MM.1S (cell line): ENCODE measurements around the gene TMEM272.

Experiments
- EZH2 ChIP-seq: fragments of 300-600 bp; sonication (generic); optimal IDR thresholded peaks from 2 replicates; pipeline ENCODE3; 2017; ENCODE audit warnings: low read depth, mild to moderate bottlenecking, antibody characterized with exemption, low read length, mixed read lengths
- TF ChIP-seq, protein P1 (sequence below): fragments of 300-600 bp; sonication (generic); IDR thresholded peaks from 2 replicates; pipeline ENCODE4 v1.5.1; 2016; ENCODE audit warnings: antibody characterized with exemption, low read length, mixed read lengths

GRCh38 chr13:51885651-51886050 lies 40.7 kb upstream of the TMEM272 start:
- TF ChIP-seq, protein P1, sequence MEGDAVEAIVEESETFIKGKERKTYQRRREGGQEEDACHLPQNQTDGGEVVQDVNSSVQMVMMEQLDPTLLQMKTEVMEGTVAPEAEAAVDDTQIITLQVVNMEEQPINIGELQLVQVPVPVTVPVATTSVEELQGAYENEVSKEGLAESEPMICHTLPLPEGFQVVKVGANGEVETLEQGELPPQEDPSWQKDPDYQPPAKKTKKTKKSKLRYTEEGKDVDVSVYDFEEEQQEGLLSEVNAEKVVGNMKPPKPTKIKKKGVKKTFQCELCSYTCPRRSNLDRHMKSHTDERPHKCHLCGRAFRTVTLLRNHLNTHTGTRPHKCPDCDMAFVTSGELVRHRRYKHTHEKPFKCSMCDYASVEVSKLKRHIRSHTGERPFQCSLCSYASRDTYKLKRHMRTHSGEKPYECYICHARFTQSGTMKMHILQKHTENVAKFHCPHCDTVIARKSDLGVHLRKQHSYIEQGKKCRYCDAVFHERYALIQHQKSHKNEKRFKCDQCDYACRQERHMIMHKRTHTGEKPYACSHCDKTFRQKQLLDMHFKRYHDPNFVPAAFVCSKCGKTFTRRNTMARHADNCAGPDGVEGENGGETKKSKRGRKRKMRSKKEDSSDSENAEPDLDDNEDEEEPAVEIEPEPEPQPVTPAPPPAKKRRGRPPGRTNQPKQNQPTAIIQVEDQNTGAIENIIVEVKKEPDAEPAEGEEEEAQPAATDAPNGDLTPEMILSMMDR, result no peak
- TF ChIP-seq EZH2, result no peak
